Effector CD4-positive, alpha-beta T cell (primary cell): ENCODE results near the gene LAMA3.

Experiments
- DNase-seq: peaks from one replicate; pipeline ENCODE4 v3.0.0-alpha.2; 2020

LAMA3 gene

GRCh38 chr18:23793985-23794867 lies 105.0 kb downstream of the LAMA3 start:
- DNase-seq: no peak

GRCh38 chr18:23798249-23798648 lies 109.0 kb downstream of the LAMA3 start:
- DNase-seq: no peak

DNA sequence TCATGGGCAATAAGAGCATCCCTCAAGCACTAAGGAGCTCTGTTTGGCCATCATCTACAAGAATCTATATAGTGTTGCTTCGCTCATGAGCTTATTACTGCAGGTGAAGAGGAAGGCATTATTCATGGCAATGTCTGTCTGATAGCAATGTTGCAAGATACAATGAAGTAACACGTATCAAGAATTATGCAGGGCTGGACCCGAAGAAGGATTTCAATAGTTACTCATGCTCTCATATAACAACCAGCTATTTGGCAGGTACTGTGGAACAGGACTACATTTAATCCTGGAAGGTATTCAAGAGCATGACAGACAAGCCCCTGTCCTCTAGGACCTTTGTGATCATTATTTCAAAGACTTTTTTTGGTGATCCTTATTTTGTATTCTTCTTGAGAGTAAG lies 109.6 kb downstream of the LAMA3 start:
- DNase-seq: no peak

DNA sequence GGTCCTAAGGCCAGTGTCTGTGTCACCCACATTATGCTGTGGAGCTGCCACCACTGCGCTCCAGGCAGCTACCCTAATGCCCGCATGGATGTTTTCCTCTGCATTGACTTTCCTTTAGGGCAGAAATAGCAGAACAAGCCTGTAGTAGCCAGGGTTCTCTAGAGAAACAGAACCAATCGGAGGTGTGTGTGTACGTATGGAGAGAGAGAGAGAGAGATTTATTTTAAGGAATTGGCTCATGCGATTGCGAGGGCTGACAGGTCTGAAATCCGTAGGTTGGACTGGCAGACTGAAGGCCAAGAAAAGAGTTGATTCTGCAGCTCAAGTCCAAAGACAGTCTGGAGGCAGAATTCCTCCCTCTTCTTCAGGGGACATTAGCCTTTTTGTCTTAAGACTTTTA lies 110.3 kb downstream of the LAMA3 start:
- no peak for DNase-seq

- DNase-seq: no peak
Measured at GRCh38 chr18:23800902-23801301, 111.6 kb downstream of the LAMA3 start.

GRCh38 chr18:23802817-23803216 lies 113.6 kb downstream of the LAMA3 start:
- DNase-seq: no peak

DNA sequence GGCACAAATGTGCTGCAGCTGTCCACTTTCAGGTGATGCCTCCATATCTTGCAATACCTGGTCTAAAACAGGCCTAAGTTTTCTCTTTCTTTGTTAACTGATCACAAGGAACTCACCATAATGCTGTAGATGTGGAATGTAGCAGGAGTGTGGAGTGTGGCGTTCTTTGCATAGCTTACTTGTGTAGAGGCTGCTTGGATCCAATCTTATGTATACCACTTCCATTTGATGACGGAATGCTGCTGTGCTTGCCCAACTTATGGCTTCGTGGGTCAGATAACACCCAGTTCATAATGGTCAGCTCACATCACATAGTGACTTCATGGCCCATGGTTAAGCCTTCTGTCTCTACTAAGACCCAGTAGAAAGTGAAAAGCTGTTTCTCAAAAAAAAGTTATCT lies 114.5 kb downstream of the LAMA3 start:
- DNase-seq: no peak

GRCh38 chr18:23805898-23806297 lies 116.6 kb downstream of the LAMA3 start:
- no peak for DNase-seq

GRCh38 chr18:23809415-23809814 lies 120.2 kb downstream of the LAMA3 start:
- no peak for DNase-seq

DNA sequence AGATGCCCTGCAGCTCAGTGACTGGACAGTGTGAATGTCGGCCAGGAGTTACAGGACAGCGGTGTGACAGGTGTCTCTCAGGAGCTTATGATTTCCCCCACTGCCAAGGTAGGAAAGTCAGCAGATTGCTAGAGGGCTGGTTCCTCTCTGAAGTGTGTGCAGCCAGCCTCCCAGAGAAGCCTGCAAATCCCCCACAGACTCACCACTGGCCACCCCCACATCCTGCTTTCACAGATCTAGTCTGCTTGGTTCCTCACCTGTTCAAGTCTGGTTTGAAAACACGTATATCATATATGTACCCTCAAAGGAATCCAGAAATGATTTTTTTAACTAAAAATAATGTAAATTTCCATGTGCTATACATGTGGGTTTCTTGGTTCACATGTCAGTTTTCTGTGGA lies 121.1 kb downstream of the LAMA3 start:
- DNase-seq: no peak

DNA sequence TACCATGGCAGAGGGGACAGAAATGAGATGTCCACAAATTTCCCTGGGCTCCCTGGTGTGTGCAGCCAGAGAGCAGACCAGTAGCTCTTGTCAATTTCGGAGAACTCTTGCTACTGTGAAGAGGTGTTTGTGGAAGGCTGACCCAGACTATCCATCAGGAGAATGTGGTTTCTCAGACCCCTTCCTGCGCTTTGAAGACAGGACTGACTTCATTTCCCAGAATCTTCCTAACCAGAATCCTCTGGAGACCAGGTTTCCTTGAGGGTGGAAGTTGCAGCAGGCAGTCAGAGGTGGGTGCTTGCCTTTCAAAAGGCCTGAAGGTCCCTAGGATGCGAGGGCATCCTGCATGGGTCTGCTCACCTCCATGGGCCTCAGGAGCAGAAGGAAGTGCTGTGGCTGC lies 121.9 kb downstream of the LAMA3 start:
- DNase-seq: no peak

DNA sequence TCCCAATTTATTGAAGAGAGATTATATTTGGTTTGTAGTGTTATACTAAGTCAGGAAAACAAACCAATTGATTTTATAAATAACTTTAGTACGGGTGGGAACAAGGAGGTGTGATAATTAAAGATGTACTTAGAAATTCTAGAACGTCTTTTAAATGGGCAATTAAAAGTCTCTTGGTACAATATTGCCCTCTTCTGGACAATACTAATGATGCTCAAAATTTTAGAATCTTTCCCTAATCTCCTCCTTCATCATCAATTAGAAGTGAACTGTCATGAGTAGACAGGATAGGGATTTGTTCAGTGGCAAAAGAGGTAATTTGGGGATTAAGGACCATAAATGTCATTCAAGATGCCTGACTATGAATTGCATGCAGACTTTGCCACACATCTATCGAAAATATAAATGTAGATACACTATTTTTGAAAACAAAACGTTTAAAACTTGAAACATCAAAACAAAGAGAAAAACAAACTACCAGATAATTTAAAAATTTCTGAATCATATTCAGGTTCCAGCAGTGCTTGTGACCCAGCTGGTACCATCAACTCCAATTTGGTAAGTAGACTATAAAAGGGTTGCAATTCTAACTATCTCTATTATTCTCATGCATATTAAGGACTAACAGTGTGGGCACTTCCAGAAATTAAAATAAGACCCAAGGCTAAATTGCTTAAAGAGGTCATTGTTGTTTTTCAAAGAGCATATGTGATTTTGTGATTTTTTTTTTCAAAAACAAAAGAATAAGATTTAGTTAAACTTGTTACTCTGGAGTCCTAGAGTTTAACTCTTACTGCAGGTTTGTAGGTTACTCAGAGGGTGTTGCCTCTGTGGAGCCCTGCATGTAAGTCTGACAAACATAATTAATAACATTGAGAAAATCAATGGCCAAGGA lies 123.5 kb downstream of the LAMA3 start:
- no peak for DNase-seq

DNA sequence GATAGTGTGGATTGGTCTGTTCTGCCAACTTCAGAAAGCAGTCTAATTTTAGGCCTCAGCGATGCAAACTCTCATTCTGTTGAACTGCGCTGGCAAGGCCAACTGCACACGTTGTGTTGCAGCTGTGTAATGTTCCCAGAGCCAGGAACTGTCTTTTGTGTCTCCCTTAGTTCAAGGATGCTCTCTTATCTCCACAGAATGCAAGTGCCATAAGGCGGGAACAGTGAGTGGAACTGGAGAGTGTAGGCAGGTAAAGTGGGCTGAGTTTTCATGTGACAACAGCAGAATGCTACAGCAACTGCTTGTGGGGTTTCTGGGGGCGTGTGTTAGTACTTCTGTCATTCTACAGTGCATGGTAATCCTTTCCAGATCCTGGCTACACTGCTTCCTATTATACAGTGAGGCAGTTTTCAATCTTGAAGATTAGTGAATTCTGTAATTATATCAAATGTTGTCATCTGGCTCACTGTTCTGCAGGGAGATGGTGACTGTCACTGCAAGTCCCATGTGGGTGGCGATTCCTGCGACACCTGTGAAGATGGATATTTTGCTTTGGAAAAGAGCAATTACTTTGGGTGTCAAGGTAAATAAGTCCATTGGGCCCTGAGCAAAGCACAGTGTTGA lies 125.8 kb downstream of the LAMA3 start:
- DNase-seq: no peak

- no peak for DNase-seq
Measured at GRCh38 chr18:23816021-23816420, 126.8 kb downstream of the LAMA3 start.

DNA sequence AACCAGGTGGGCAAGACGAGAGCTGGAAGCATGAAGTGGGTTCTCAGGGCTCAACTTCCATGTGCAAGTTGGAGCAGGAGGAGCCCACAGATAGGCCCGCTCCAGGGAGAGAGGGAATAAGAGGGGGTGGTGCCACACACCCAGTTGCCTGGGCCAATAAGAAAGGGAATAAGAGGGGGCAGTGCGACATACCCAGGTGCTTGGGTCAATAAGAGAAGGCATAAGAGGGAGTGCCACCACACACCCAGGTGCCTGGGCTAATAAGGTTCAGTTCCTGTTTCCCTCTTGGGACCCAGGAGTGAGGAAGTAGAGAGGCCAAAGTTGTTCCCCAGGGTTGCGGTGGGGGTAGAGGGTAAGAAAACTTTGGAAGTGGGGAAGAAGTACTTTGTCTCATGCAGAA lies 127.5 kb downstream of the LAMA3 start:
- no peak for DNase-seq

DNA sequence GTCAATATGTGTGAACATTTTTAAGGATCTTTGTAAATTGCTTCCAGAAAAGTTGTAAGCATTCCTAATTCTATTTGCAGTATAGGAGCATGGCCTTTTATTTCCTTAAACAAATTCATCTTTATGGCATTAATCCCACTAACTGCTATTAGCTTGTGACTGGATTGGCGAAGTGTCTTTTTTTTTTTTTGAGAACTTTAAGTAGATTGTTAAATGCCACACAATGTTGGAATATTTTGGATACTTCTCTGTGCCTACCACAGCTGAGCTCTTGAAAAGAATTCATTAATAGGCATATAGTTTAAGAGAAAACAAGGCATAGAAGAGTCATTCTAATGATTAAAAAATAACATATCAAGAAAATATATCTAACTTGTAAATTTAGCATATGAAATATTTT lies 129.7 kb downstream of the LAMA3 start:
- no peak for DNase-seq

DNA sequence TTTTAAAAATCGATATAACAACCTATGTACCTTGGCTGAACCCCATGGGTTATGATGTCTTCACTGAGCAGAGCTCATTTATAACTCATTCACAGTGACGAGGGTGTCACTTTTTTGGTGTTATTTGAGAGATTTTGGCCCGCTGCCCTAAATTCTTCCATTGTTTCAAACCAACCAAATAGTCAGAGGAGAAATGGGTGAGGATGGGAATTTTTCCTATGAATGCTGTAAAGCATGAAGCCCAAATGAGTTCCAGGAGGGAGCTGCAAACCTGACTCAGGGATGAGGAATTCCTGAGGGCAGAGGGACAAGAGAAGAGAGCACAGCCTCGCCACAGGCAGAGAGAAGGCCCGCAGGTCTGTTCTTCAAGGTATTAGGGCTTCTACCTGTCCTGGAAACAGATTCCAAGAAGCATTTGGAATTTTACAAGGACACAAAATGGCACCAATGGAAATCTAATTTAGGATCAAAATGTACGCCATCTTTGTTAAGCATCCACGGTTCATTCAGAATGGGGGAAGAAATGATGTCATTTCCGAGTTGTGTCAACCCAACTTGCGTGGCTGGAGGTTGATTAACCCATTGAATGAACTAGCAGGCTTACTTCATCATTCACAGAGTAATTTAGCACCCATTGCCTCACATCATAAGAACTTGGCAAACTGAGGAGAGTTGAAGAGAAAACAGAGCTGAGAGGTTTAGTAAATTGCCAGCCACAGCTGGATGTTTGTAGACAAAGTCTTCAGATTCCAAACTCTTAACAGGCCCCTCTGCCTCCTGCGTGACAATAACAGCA lies 133.5 kb downstream of the LAMA3 start:
- DNase-seq: no peak

DNA sequence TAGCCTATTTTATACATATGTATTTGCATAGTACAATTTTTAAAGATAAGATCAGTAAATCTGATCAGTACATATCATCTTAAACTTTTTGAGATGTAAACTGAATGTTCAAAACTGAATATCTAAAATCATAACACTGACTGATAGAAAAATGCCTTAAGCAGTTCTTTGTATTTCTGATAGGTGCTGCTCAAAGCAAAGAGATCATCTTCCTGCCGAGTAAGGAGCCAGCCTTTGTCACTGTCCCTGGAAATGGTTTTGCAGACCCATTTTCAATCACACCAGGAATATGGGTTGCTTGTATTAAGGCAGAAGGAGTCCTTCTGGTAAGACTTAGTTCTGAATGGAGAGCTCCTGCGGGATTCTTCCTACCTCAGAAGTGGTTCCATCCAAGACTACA lies 135.0 kb downstream of the LAMA3 start:
- no peak for DNase-seq

DNA sequence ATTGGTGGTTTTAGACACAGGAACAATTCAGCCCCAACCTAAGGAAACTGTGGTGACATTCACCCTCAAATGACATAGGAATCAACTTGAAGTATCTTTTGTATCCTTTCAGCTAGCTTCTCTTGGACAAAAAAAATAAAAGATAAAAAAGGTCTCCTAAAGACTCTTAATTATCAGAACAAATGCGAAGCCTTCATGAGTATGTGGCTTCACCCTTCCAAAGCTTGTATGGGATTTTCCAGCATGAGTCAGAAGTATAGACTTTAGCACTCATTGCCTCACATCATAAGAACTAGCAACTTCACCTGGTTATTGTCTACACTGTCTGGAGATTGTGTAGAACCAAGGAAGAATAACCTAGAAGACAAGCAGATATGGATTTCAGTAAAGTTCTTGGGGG lies 135.4 kb downstream of the LAMA3 start:
- DNase-seq: no peak

DNA sequence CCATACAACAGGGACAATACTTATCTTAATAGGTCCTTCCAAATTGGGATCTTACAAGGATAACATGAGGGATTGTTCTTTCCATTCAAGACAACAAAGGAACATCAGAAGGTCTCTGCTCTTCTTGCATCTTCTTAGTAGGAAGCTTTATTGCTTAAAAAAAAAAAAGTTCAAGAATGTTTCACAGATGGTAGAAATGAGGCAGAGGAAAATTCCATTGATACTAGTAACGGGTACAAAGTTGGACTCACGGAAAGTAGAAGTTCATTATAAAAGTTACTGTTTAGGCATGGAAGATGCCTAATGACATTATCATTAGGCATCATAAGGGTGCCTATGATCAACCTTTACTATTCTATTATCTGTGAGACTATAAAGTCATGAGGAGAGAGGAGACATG lies 136.2 kb downstream of the LAMA3 start:
- DNase-seq: no peak

DNA sequence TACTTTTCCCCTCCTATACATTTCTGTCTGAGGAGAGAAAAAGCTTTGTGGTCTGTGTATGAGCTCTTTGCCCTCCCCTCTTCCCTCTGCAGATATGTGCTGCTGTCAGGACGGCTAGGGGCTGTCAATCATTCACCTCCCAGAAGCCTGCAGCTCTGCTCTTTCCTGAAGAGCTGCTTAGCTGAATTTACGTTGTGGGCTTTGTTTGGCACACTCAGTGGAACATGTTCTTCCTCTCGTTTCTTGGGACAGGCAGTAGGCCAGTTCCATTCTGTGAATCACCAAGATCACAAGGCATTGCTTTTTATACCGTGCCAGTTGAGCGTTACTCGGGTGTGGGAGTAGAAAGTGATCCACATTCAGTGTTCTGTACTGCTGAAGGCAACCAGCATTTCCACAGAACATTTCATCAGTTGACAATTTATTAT lies 136.7 kb downstream of the LAMA3 start:
- DNase-seq: no peak

DNA sequence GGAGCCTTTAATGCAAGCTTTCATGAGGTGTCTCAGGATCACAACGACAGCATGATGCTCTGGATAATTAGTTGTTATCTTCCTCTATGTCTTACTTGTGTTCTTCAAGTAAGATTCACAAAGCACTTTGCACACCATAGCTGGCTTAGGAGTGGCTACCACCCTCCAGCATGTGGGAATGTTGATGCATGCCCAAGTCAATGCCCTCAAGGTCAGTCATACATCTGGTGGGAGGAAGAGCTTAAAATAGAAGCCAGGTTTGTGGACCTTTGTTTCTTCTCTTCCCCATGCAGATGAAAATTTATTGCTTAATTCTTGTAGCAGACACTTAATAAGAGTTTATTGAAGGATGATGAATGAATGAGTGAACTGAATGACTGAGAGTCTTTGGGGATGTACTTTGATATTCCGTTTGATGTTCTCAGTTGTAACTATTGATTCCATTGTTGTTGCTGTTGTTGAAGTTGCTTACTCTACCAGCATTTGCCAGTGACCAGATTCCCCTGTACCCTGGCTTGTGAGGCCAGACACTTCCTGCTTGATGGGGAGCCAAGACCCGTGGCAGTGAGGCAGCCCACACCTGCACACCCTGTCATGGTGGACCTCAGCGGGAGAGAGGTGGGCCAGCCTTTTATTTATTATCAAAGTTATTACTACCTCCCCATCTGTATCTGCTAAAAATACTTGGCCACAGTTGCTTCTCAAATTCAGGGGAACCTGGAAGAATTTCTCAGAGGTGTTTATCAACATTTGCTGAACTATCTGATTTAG lies 137.8 kb downstream of the LAMA3 start:
- DNase-seq: no peak
